IPS DF 6.9 (cell line): ENCODE measurements around the gene USF1.

Source experiments
- DNase-seq: peaks from one replicate; pipeline ENCODE4 v3.0.0-alpha.2; 2013; ENCODE audit warnings: low read depth, low spot score
- H3K27ac ChIP-seq: one replicate; pipeline ENCODE4 v1.5.1; 2013; ENCODE audit warnings: low read length, control low read depth
- H3K27me3 ChIP-seq: 2 replicates; pipeline ENCODE4 v1.6.1; 2013; ENCODE audit warnings: mild to moderate bottlenecking, low read length; ENCODE audit not compliant: control insufficient read depth, insufficient read depth
- H3K36me3 ChIP-seq: 2 replicates; pipeline ENCODE4 v1.6.1; 2013; ENCODE audit warnings: low read length; ENCODE audit not compliant: control insufficient read depth, insufficient read depth
- H3K4me1 ChIP-seq: 2 replicates; pipeline ENCODE4 v1.6.1; 2013; ENCODE audit warnings: low read length; ENCODE audit not compliant: control insufficient read depth, insufficient read depth
- H3K4me3 ChIP-seq: 2 replicates; pipeline ENCODE4 v1.5.1; 2013; ENCODE audit warnings: mild to moderate bottlenecking, low read length
- H3K9me3 ChIP-seq: 2 replicates; pipeline ENCODE4 v1.6.1; 2013; ENCODE audit warnings: low read length, inconsistent platforms; ENCODE audit not compliant: control insufficient read depth, insufficient read depth
- WGBS: extraction: QIAGEN DNeasy Blood & Tissue Kit; methylation state at CpG from one replicate; pipeline ENCODE4 v1.1.7; 2013; ENCODE audit warnings: mixed read lengths, missing lambda C conversion rate; ENCODE audit not compliant: insufficient read length, insufficient coverage; 5-methylcytosine and 5-hydroxymethylcytosine counted together

The USF1 gene

DNA sequence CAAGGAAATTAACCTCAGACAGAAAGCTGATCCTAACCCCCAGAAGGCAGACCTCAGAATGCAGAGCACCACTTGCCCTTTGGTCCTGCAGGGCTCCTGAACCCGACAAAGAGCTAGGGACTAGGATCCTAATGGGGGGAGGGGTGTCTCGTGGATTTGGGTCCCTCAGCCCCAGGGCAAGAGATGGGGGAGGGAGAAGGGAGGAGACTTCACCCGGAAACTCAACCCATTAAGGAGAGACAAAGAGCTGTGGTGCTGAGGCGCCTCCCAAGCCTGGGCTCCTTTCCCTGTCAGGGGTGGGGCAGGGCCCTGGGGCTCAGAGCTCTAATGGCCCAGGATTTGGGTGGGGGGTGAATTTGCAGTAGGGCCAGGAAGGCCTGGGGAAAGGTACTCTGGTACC, 40.7 kb upstream of the USF1 start:
- no peaks in the 10 kb centered on the region for H3K36me3 ChIP-seq
- no peak for DNase-seq
- no peaks in the 10 kb centered on the region for H3K9me3 ChIP-seq
- no peaks in the 10 kb centered on the region for H3K27me3 ChIP-seq
- no peak overlapping the region for H3K4me3 ChIP-seq
- WGBS = no CpG with 5 or more reads among the region's 4 CpGs
- no peak overlapping the region for H3K27ac ChIP-seq
- 0 out of 2 replicates have a peak, but pooled peaks cover 2% of the 10 kb centered on the region for H3K4me1 ChIP-seq

DNA sequence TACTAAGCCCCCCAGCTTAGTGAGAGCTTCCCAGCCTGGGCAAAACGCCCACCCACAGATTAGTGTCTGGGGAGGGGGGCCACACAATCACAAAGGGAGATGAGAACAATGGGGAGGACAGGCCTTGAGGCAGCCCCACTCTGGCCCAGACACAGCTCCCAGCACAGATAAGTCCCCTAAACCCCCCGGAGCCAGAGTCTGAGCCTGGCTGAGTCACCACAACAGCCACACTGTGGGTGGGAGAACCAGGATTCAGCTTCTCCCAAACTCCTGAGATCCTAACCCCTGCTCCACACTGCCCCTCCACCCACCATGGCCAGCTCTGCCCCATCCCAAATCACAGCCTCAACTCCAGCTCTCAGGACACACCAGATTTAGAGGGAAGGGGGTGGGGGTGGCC, 39.4 kb upstream of the USF1 start:
- H3K27ac ChIP-seq = no peak overlapping the region
- no peak overlapping the region for H3K4me3 ChIP-seq
- H3K4me1 ChIP-seq = 0 out of 2 replicates have a peak, but pooled peaks cover 2% of the 10 kb centered on the region
- H3K36me3 ChIP-seq = no peaks in the 10 kb centered on the region
- no CpG with 5 or more reads among the region's 2 CpGs for whole genome bisulfite sequencing
- H3K27me3 ChIP-seq = no peaks in the 10 kb centered on the region
- DNase-seq = no peak
- no peaks in the 10 kb centered on the region for H3K9me3 ChIP-seq

DNA sequence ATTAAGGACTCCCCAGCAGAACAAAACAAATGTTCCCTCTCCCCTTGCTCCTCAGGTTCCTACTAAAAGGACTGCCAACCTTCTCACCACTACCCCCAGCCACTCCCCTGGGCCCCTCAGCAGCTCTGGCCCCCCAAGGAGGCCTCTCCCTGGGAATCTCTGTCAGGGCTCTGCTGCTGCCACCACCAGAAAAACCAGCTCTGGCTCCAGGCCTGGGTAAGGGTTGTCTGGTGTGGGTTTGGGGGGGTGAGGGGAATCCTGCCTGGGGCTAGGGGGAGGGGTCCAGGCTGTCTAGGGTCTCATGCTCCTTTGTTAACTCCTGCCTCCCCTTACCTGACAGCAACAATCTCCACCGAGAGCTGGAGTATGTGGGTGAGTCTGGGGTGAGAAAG, 38.8 kb upstream of the USF1 start:
- no peaks in the 10 kb centered on the region for H3K36me3 ChIP-seq
- H3K4me3 ChIP-seq = no peak overlapping the region
- no peaks in the 10 kb centered on the region for H3K9me3 ChIP-seq
- H3K27ac ChIP-seq = no peak overlapping the region
- WGBS = no CpG with 5 or more reads among the region's 1 CpG
- no peaks in the 10 kb centered on the region for H3K27me3 ChIP-seq
- no peak for DNase-seq
- H3K4me1 ChIP-seq = 0 out of 2 replicates have a peak, but pooled peaks cover 2% of the 10 kb centered on the region

DNA sequence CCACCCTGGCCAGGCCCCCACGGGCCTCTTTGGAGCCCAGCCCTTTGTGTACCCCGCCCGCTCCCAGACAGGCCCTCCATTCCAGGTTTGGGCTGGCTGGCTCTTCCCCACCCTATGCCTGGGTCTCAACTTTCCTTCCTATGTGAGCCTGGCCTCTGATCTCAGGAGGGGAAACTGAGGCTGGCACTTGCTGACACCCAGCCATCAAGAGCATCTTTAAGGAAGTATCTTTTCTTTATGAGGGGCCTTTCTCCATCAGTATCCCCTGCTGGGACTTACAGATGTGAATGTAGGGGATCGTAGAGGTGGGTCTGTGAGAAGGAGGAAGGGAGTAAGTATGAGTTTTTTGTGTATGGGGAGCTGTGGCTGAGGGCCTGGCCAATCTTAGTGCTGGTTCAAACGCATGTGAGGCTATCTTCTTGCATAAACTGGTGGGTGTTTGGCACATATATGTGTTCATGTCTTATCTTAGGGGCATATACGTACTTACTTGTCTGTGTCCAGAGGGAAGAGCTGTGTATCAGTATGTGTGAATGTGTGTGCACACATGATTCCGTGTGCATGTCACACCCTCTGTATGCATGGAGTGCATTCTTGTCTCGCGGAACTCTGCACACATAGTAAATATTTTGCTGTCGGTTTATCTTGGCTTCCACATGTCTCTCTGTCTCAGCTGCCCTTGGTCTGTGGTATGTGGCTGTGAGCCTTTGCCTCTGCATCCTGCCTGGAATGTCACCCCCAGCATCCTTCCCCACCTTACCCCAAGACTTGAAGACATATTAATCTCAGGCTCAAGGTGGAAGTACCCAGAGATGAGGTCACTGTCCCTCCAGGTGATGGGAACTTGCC, 38.2 kb upstream of the USF1 start:
- Histone ChIP-seq H3K27ac (no peak overlapping the region), H3K36me3 (no peaks in the 10 kb centered on the region), H3K4me1 (0 out of 2 replicates have a peak, but pooled peaks cover under 1% of the 10 kb centered on the region), H3K27me3 (no peaks in the 10 kb centered on the region), H3K4me3 (no peak overlapping the region), H3K9me3 (no peaks in the 10 kb centered on the region)
- no CpG with 5 or more reads among the region's 10 CpGs for WGBS
- no peak for DNase-seq

DNA sequence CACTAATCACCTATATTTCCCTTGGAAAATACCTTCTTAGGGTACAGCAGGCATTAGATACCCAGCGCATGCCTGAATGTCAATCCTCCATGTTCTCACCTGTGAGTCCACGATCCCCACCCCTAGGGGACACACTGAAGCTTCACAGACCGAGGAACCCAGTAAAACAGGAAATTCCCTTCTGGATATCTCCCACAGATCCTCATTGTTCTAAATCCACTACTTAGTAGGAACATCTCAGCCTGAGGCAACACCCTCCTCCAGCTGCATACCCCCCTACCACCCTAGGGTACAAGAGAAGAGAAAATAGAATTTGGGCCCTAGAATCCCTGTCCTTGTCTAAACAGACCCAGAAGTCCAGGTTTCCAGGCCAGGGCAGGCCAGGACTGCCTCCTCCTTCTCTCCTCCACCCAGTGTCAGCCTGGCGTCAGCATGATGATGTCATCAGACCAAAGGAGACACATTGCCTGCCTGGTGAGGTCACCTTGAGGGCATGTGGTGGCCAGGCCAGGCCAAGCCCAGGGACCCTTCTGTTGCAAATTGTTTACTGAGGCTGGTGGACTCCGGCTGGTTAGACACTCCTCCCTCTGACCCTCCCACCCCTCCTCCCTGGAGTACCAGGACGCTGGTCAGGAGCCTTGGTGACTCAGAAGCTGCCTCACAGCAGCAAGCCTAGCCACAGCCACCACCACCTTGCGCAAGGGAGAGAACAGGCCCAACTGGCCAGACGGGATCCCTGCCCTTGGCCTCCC, 37.4 kb upstream of the USF1 start:
- Histone ChIP-seq H3K27ac (no peak overlapping the region), H3K4me1 (no peaks in the 10 kb centered on the region), H3K27me3 (no peaks in the 10 kb centered on the region), H3K36me3 (no peaks in the 10 kb centered on the region), H3K9me3 (no peaks in the 10 kb centered on the region), H3K4me3 (no peak overlapping the region)
- no peak for DNase-seq
- no CpG with 5 or more reads among the region's 8 CpGs for WGBS

DNA sequence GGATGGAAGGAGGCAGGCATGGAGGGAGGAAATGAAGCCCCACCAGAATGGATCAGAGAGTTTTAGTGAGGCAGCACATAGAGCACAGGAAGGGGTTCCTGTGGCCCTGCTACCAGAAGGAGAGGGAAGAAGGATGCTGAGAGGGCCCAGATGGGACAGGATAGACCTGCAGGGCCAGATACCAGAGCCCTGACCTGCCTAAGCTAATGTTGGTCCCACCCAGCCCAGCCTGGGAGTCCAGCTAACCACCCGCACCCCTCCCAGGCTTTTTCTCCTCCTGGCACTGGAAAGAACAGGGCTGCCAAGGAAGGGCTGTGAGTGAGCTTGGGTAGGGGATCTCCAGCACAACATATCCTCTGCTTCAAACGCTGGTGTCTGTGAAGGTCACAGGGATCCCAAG, 36.7 kb upstream of the USF1 start:
- no peaks in the 10 kb centered on the region for H3K27me3 ChIP-seq
- no peaks in the 10 kb centered on the region for H3K4me1 ChIP-seq
- no peak overlapping the region for H3K4me3 ChIP-seq
- no peak for DNase-seq
- WGBS = no CpG with 5 or more reads among the region's 2 CpGs
- H3K9me3 ChIP-seq = no peaks in the 10 kb centered on the region
- no peak overlapping the region for H3K27ac ChIP-seq
- no peaks in the 10 kb centered on the region for H3K36me3 ChIP-seq

DNA sequence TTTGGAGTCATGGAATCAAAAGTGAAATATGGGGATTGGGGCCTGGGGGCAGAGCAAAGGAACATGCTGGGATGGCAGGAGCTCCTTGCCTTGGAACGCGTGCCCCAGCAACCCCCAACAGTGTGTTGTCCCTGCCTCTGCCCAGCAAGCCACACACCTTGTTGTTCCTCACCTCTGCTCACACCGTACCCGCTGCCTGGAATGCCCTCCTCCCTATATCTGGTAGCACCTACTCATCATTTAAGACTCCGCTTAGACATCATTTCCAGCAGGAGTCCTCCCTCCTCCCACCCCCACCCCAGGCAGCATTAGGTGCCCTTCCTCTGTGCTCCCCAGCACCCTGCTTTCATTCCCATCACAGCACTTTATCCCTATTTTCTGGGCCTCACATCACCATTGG, 35.7 kb upstream of the USF1 start:
- Histone ChIP-seq H3K9me3 (no peaks in the 10 kb centered on the region), H3K4me1 (no peaks in the 10 kb centered on the region), H3K36me3 (no peaks in the 10 kb centered on the region), H3K27ac (no peak overlapping the region), H3K27me3 (no peaks in the 10 kb centered on the region), H3K4me3 (no peak overlapping the region)
- no CpG with 5 or more reads among the region's 5 CpGs for WGBS
- DNase-seq = no peak

DNA sequence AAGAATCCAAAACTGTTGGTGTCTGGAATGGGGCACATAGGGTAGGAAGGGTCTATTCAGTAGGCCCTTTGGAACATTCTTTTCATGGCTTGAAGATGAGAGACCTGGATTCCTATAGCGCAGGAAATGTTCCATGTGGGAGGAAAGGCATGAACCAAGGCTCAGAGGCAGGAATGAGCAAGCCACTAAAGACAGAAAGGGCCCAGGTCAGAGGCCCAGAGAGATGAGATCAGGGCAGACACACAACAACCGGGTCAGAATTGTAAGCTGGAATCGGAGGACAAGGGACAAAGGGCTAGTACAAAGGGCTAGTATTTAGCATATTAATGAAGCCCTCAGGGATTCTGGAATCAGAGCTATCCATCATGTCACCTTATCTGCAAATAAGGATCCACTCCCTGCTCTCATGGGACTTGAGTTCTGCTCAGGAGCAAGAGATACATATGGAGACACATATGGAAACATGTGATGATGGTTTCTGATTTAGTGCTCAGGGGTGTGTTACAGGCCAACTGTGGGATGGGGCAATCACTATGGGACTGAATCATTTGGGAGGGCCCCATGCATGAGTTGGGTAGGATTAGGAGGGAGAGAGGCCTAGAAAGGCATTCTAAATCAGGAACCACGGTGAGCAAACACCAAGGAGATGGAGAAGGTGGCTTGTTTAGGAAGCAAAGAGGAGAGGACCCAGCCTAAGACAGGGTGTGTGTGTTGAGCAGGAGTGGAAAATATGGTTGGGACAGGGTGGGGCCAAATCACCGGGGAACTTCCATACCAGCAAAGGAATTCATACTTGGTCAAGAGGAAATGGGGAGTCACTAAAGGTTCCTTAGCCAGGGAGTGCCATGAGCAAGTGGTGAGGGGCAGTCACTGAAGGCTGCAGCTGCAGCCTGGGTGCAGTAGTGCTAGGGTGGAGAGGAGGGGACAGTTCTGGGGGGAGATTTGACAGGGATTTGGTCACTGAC, 34.9 kb upstream of the USF1 start:
- WGBS = no CpG with 5 or more reads among the region's 5 CpGs
- H3K4me3 ChIP-seq = no peak overlapping the region
- no peaks in the 10 kb centered on the region for H3K9me3 ChIP-seq
- no peaks in the 10 kb centered on the region for H3K4me1 ChIP-seq
- H3K27me3 ChIP-seq = no peaks in the 10 kb centered on the region
- no peaks in the 10 kb centered on the region for H3K36me3 ChIP-seq
- H3K27ac ChIP-seq = no peak overlapping the region
- DNase-seq = no peak

DNA sequence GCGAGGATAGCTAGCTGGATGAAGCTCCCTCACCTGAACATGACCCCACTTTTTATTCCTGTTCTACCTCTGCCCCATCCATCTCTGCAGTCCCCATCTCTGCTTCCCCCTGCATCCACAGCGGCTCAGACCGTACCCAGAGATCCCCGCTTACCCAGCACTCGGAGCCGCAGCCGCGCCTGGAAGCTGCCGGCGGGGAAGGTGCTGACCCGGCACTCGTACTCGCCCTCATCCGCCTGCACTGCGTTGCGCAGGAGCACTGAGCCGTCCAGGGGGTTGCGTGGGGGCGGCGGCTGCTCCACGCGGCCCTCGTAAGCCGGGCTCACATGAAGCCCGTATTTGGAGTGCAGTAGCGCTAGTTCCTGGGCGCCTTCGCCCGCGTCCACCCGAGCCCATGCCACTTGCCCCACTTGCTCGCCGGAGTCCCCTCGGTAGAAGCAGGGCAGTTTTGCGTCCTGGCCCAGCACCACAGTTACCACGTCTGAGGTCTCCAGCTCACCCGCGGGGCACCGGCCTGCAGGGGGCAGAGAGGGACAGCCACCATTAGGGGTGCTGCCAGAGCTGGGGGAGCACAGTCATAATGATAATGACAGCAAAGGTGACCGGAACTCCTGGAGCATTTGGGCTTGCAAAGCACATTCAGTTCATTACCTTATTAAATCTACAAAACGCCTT, 33.8 kb upstream of the USF1 start:
- no peaks in the 10 kb centered on the region for H3K27me3 ChIP-seq
- no peak overlapping the region for H3K4me3 ChIP-seq
- H3K4me1 ChIP-seq = no peaks in the 10 kb centered on the region
- no peaks in the 10 kb centered on the region for H3K9me3 ChIP-seq
- no CpG with 5 or more reads among the region's 41 CpGs for WGBS
- H3K36me3 ChIP-seq = no peaks in the 10 kb centered on the region
- no peak for DNase-seq
- no peak overlapping the region for H3K27ac ChIP-seq
